K562 (cell line): ENCODE measurements around the gene GAS2L1. TPM values are rescaled to one million over a fixed set of nuclear protein-coding genes. Genes with fewer than 3 reads are reported as not detected.

Experiments
- CC2D1A ChIP-seq: fragments of 450-650 bp; IDR thresholded peaks from 2 replicates; pipeline ENCODE4 v1.6.1; 2017; ENCODE audit warnings: mild to moderate bottlenecking
- FOXJ2 ChIP-seq: fragments of 200-800 bp; sonication (Bioruptor generic); IDR thresholded peaks from 2 replicates; pipeline ENCODE4 v1.6.1; 2016; ENCODE audit warnings: missing genetic modification characterization, missing compliant biosample characterization
- HLTF ChIP-seq: fragments of 450-650 bp; IDR thresholded peaks from 2 replicates; pipeline ENCODE4 v1.6.1; 2016
- MYNN ChIP-seq, 2 experiments: sonication (generic); formaldehyde crosslinking in 1 of 2; IDR thresholded peaks; 2 replicates each; pipeline versions ENCODE4 v1.5.0 to v1.6.1; 2016 to 2020; ENCODE audit warnings: antibody characterized with exemption in 1 of 2, missing genetic modification reagents in 1 of 2
- TAF1 ChIP-seq: IDR thresholded peaks from 2 replicates; pipeline ENCODE4 v1.6.1; 2011; ENCODE audit warnings: mild to moderate bottlenecking, low read length, moderate library complexity; ENCODE audit not compliant: insufficient read depth, control insufficient read depth, severe bottlenecking; ENCODE audit errors: extremely low read depth
- ZNF24 ChIP-seq: fragments of 450-650 bp; IDR thresholded peaks from 2 replicates; pipeline ENCODE4 v1.6.1; 2016
- polyA plus RNA-seq, 8 experiments: library from polyadenylated mRNA; depleted of rRNA in 4 of 8; stranded (reverse) in 5 of 8; unstranded in 3 of 8; fragments of >200 nt; fragmentation: Nextera tagmentation in 2 of 8; fragmentation: Illumina TruSeq in 1 of 8; extraction: Ambion mirVana in 2 of 8; extraction: Trizol in 1 of 8; gene quantifications; 2 replicates each; pipeline versions ENCODE4 v1.2.1 to v1.2.3, GENCODE V29; 2011 to 2014; ENCODE audit warnings: inconsistent platforms in 1 of 8, missing spikeins in 1 of 8
- total RNA-seq, 7 experiments: library from RNA; depleted of rRNA in 6 of 7; stranded (reverse); fragments of >200 nt in 6 of 7; fragmentation: Illumina TruSeq in 2 of 7; extraction: Trizol in 2 of 7; gene quantifications; 2 replicates each; pipeline versions ENCODE4 v1.2.1 to v1.2.3, GENCODE V29; 2011 to 2021; ENCODE audit warnings: low replicate concordance in 1 of 7
- TF ChIP-seq, protein P1 (sequence below): fragments of 450-650 bp; formaldehyde crosslinking; IDR thresholded peaks from 2 replicates; pipeline ENCODE4 v1.4.0; 2020; ENCODE audit warnings: mild to moderate bottlenecking, moderate library complexity
- TF ChIP-seq, protein P2 (sequence below), 2 experiments: fragments of 450-650 bp; IDR thresholded peaks; 2 replicates each; pipeline ENCODE4 v1.6.1; 2018; ENCODE audit warnings: mild to moderate bottlenecking in 2 of 2, low read depth in 1 of 2; ENCODE audit not compliant: partially characterized antibody in 2 of 2
- TF ChIP-seq, protein P3 (sequence below), 2 experiments: fragments of 450-650 bp; formaldehyde crosslinking in 1 of 2; IDR thresholded peaks; 2 replicates each; pipeline versions ENCODE4 v1.4.0 to v1.6.1; 2014 to 2020; ENCODE audit warnings: mild to moderate bottlenecking in 2 of 2, borderline replicate concordance in 1 of 2, low read depth in 1 of 2

The GAS2L1 gene
- total and polyA plus RNA-seq, 9 of the 15 experiments (the other 6 are each of a cell fraction or from before 2014, with no cell fraction given) = 0.56 to 19.7 (median 3.2) TPM

DNA sequence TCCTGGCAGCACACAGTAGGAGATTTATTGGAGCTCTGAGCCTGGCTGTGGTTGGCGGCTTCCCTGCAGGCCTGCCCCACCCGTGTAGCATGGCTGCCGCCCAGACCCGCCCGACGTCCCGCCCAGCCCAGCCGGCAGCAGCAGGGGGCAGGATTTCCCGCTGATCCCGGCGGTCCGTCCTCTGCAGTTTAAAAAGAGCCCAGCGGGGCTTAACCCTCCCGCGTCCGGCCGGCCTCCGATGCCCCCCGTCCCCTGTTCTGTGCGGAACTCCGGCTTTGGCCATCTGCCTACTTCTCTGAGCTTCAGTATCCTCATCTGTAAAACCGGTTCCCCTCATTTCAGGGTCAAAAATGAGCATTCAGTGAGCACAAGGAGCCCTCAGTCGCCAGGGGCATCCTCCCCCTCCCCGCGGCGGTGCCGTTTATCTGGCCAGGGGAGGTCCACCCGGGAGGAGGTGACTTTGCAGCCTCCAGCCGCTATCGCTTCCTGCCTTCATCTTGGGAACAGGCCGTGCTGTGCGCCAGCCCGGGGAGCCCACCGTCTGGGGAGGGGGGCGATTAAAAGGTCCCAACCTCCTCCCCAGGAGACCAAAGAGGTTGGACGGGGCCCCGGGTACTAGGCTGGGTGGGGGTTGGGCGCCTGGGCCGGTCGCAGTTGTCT is at the start of gene GAS2L1 (continued):
- TF ChIP-seq, protein P1, sequence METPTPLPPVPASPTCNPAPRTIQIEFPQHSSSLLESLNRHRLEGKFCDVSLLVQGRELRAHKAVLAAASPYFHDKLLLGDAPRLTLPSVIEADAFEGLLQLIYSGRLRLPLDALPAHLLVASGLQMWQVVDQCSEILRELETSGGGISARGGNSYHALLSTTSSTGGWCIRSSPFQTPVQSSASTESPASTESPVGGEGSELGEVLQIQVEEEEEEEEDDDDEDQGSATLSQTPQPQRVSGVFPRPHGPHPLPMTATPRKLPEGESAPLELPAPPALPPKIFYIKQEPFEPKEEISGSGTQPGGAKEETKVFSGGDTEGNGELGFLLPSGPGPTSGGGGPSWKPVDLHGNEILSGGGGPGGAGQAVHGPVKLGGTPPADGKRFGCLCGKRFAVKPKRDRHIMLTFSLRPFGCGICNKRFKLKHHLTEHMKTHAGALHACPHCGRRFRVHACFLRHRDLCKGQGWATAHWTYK (CRISPR knock-in tag) = no peak
- TF ChIP-seq FOXJ2 (tag) (no peak), HLTF (no peak), TAF1 (peak; percentile 41), CC2D1A (no peak), MYNN (IDR thresholded peaks at IDR 0.05) (peak; percentile 43; the same call in 1 of the 2 replicates), MYNN (CRISPR knock-in tag; IDR thresholded peaks at IDR 0.05) (no peak), ZNF24 (no peak)
- TF ChIP-seq, protein P2, sequence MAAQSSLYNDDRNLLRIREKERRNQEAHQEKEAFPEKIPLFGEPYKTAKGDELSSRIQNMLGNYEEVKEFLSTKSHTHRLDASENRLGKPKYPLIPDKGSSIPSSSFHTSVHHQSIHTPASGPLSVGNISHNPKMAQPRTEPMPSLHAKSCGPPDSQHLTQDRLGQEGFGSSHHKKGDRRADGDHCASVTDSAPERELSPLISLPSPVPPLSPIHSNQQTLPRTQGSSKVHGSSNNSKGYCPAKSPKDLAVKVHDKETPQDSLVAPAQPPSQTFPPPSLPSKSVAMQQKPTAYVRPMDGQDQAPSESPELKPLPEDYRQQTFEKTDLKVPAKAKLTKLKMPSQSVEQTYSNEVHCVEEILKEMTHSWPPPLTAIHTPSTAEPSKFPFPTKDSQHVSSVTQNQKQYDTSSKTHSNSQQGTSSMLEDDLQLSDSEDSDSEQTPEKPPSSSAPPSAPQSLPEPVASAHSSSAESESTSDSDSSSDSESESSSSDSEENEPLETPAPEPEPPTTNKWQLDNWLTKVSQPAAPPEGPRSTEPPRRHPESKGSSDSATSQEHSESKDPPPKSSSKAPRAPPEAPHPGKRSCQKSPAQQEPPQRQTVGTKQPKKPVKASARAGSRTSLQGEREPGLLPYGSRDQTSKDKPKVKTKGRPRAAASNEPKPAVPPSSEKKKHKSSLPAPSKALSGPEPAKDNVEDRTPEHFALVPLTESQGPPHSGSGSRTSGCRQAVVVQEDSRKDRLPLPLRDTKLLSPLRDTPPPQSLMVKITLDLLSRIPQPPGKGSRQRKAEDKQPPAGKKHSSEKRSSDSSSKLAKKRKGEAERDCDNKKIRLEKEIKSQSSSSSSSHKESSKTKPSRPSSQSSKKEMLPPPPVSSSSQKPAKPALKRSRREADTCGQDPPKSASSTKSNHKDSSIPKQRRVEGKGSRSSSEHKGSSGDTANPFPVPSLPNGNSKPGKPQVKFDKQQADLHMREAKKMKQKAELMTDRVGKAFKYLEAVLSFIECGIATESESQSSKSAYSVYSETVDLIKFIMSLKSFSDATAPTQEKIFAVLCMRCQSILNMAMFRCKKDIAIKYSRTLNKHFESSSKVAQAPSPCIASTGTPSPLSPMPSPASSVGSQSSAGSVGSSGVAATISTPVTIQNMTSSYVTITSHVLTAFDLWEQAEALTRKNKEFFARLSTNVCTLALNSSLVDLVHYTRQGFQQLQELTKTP (IDR thresholded peaks at IDR 0.05; ENCODE audit: low read depth in 1 of 2, partially characterized antibody in 2 of 2) = no peak
- TF ChIP-seq, protein P3, sequence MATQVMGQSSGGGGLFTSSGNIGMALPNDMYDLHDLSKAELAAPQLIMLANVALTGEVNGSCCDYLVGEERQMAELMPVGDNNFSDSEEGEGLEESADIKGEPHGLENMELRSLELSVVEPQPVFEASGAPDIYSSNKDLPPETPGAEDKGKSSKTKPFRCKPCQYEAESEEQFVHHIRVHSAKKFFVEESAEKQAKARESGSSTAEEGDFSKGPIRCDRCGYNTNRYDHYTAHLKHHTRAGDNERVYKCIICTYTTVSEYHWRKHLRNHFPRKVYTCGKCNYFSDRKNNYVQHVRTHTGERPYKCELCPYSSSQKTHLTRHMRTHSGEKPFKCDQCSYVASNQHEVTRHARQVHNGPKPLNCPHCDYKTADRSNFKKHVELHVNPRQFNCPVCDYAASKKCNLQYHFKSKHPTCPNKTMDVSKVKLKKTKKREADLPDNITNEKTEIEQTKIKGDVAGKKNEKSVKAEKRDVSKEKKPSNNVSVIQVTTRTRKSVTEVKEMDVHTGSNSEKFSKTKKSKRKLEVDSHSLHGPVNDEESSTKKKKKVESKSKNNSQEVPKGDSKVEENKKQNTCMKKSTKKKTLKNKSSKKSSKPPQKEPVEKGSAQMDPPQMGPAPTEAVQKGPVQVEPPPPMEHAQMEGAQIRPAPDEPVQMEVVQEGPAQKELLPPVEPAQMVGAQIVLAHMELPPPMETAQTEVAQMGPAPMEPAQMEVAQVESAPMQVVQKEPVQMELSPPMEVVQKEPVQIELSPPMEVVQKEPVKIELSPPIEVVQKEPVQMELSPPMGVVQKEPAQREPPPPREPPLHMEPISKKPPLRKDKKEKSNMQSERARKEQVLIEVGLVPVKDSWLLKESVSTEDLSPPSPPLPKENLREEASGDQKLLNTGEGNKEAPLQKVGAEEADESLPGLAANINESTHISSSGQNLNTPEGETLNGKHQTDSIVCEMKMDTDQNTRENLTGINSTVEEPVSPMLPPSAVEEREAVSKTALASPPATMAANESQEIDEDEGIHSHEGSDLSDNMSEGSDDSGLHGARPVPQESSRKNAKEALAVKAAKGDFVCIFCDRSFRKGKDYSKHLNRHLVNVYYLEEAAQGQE (IDR thresholded peaks at IDR 0.05; ENCODE audit: borderline replicate concordance) = peak; percentile 32; the same call in 1 of the 2 replicates
- TF ChIP-seq, protein P3 (CRISPR knock-in tag; IDR thresholded peaks at IDR 0.05; ENCODE audit: low read depth) = no peak
